Parathyroid adenoma (tissue), 2 donors: Measurements from ENCODE around the gene MSANTD1.

Source experiments
- H2AFZ ChIP-seq: fragments of 300-600 bp; sonication (generic); one replicate; pipeline ENCODE4 v1.7.0; 2017; ENCODE audit warnings: antibody characterized with exemption, mild to moderate bottlenecking
- H3K27ac ChIP-seq: fragments of 300-600 bp; sonication (generic); one replicate; pipeline ENCODE4 v1.7.0; 2017
- H3K27me3 ChIP-seq: fragments of 300-600 bp; sonication (generic); one replicate; pipeline ENCODE4 v1.7.0; 2017; ENCODE audit warnings: low read length; ENCODE audit not compliant: control insufficient read depth, insufficient read depth
- H3K36me3 ChIP-seq: fragments of 300-600 bp; sonication (generic); one replicate; pipeline ENCODE4 v1.7.0; 2017; ENCODE audit warnings: low read length; ENCODE audit not compliant: control insufficient read depth, insufficient read depth
- H3K4me1 ChIP-seq: fragments of 300-600 bp; sonication (generic); one replicate; pipeline ENCODE4 v1.7.0; 2017; ENCODE audit warnings: control low read depth
- H3K4me2 ChIP-seq: fragments of 300-600 bp; sonication (generic); one replicate; pipeline ENCODE4 v1.7.0; 2017; ENCODE audit warnings: low read length
- H3K4me3 ChIP-seq: fragments of 300-600 bp; sonication (generic); one replicate; pipeline ENCODE4 v1.7.0; 2017; ENCODE audit warnings: low read depth, low read length
- H3K79me2 ChIP-seq: fragments of 300-600 bp; sonication (generic); one replicate; pipeline ENCODE4 v1.7.0; 2017; ENCODE audit warnings: control low read depth
- H3K9ac ChIP-seq: fragments of 300-600 bp; sonication (generic); one replicate; pipeline ENCODE4 v1.7.0; 2017; ENCODE audit warnings: mild to moderate bottlenecking
- H3K9me3 ChIP-seq: fragments of 300-600 bp; sonication (generic); one replicate; pipeline ENCODE4 v1.7.0; 2017; ENCODE audit warnings: low read length; ENCODE audit not compliant: control insufficient read depth
- TF ChIP-seq, protein P1 (sequence below): fragments of 300-600 bp; sonication (generic); IDR thresholded peaks from one replicate; pipeline ENCODE4 v1.7.0; 2017; ENCODE audit warnings: antibody characterized with exemption, mild to moderate bottlenecking
- donor health status: primary hyperparathyroidism.

MSANTD1 gene

DNA sequence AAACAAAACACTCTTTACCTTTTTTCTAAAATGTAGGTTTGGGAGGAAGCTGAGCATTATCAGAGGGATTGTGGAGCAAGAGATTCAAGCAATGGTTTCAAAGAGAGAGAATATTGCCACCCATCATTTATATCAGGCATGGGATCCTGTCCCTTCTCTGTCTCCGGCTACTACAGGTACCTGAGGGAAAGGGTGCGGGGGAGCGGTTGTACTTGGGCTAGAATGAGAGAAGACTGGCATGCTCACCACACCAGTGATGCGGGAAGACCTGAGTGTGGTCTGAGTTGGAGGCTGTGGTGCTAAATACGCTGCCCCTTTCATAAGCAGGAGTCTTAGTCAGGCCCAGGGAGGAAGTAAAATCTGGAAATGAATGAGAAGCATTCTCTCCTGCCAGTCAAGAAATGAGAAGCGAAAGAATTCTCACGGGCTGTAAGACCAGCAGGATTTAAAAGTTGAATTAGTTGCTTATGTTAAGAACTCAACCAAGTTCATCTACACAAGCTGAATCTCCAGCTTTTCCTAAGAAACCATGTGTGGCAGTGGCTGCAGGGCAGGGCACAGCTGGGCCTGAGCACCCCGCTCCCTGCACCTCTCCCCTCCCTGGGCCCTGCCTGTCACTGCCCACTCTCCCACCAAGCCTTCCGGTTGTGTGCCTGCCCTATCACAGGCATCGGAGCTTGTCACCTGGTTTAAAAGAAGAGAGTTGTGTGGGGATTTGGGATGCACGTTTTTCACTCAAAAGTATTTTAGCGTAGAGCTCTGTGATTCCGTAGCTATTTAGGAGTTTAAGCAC is 24.8 kb upstream of the MSANTD1 start:
- Histone ChIP-seq H3K79me2 (no peaks in the 10 kb centered on the region), H3K9me3 (no peaks in the 10 kb centered on the region), H3K27me3 (no peaks in the 10 kb centered on the region), H3K36me3 (no peaks in the 10 kb centered on the region), H2AFZ (no peak overlapping the region), H3K27ac (no peak overlapping the region), H3K4me2 (no peak overlapping the region), H3K9ac (no peak overlapping the region), H3K4me1 (no peaks in the 10 kb centered on the region), H3K4me3 (no peak overlapping the region)
- TF ChIP-seq, protein P1, sequence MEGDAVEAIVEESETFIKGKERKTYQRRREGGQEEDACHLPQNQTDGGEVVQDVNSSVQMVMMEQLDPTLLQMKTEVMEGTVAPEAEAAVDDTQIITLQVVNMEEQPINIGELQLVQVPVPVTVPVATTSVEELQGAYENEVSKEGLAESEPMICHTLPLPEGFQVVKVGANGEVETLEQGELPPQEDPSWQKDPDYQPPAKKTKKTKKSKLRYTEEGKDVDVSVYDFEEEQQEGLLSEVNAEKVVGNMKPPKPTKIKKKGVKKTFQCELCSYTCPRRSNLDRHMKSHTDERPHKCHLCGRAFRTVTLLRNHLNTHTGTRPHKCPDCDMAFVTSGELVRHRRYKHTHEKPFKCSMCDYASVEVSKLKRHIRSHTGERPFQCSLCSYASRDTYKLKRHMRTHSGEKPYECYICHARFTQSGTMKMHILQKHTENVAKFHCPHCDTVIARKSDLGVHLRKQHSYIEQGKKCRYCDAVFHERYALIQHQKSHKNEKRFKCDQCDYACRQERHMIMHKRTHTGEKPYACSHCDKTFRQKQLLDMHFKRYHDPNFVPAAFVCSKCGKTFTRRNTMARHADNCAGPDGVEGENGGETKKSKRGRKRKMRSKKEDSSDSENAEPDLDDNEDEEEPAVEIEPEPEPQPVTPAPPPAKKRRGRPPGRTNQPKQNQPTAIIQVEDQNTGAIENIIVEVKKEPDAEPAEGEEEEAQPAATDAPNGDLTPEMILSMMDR = no peak

DNA sequence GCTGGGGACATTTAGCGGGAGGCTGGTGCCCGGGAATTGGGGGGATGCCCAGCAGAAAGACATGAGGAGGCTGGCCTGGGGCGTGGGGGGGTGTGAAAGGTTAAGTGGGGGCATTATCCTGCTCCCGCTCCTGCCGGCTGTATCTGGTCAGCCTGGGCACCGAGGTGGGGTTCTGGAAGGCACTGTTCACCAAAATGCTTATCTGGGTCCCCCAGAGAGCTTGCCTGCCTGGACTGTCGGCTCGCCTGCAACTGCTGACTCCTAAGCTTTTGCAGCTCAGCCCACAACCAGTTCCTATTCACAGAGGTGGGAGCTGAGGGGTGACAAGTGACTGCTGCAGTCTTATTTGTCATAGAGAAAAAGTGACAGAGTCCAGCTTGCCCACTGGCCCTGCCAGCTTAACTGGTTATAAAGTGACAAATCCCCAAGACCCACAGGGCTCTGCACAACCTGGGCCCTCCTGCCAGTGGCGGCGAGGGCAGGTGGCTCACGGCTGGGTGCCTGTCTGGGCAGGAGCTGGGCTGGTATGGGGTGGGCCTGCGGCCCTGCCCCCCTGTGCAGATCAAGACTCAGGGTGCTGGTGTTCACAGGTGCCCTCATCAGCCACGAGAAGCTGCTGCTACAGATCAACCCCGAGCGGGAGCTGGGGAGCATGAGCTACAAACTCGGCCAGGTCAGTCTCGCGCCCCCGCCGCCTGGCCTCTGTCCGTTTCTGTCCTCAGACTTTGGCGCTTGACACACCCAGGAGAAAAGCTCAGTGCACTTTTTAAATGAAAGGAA is 23.7 kb upstream of the MSANTD1 start:
- Histone ChIP-seq H2AFZ (no peak overlapping the region), H3K27ac (no peak overlapping the region), H3K4me1 (no peaks in the 10 kb centered on the region), H3K27me3 (no peaks in the 10 kb centered on the region), H3K79me2 (no peaks in the 10 kb centered on the region), H3K9me3 (no peaks in the 10 kb centered on the region), H3K4me3 (no peak overlapping the region), H3K4me2 (no peak overlapping the region), H3K36me3 (no peaks in the 10 kb centered on the region), H3K9ac (no peak overlapping the region)
- TF ChIP-seq, protein P1 = no peak

DNA sequence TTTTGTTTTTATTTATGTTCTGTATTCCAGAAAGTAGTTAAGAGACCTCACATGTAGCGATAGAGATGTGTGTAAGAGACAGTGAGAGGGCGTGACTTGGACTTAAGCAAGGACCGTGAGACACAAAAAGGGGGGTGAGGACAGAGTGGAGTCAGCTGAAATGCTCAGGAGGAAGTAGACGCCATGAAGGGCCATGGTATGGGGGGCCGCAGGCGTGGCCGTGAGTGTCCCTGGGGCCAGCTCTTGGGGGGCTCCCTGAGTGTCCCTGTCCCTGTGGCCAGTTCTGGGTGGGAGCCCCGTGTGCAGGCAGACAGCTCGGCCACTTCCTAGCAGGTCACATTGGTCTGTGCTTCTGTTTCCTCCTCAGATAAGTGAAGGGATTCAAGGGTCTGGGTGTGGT is 23.0 kb upstream of the MSANTD1 start:
- no peak overlapping the region for H3K4me3 ChIP-seq
- H3K27ac ChIP-seq = no peak overlapping the region
- H3K9me3 ChIP-seq = no peaks in the 10 kb centered on the region
- no peak overlapping the region for H3K9ac ChIP-seq
- no peaks in the 10 kb centered on the region for H3K79me2 ChIP-seq
- no peaks in the 10 kb centered on the region for H3K36me3 ChIP-seq
- TF ChIP-seq, protein P1 = no peak
- no peaks in the 10 kb centered on the region for H3K27me3 ChIP-seq
- no peaks in the 10 kb centered on the region for H3K4me1 ChIP-seq
- no peak overlapping the region for H2AFZ ChIP-seq
- H3K4me2 ChIP-seq = no peak overlapping the region

DNA sequence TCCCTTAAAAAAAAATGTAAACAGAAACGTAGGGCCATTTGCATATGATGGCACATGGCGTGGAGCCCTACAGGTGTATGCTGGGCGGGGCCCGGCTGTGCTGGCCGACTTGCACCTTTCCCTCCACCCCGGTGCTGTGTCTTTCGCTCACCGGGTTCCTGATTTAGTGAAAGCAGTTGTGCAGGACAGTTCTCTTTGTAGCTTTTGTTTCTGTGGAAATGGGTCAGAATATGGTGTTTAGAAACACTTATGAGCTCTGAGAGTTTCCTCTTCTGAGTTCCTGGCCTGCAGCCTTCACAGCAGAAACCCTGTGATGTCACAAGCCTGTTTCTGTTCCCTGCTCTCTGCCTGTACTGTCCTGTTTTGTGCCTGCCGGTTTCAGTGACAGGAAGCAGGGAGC is 22.5 kb upstream of the MSANTD1 start:
- Histone ChIP-seq H3K27me3 (no peaks in the 10 kb centered on the region), H3K36me3 (no peaks in the 10 kb centered on the region), H3K9me3 (no peaks in the 10 kb centered on the region), H3K4me2 (no peak overlapping the region), H2AFZ (no peak overlapping the region), H3K79me2 (no peaks in the 10 kb centered on the region), H3K27ac (no peak overlapping the region), H3K4me3 (no peak overlapping the region), H3K4me1 (no peaks in the 10 kb centered on the region), H3K9ac (no peak overlapping the region)
- TF ChIP-seq, protein P1 = no peak
